Measurements from ENCODE around the gene TOR1B.
"Not testable (repeated sequence)": the region's sequence is repeated elsewhere in the genome, so short reads cannot be mapped to it uniquely, and the experiment has no call there.

Gene TOR1B

GRCh38 chr9:129776566-129776937 lies 26.4 kb upstream of the TOR1B start:
- no peak for DNase-seq (ENCODE audit: low read depth)

GRCh38 chr9:129776938-129777768 lies 25.8 kb upstream of the TOR1B start:
- peak; percentile 91 for DNase-seq (ENCODE audit: low read depth)

- no peak for DNase-seq (ENCODE audit: low read depth)
Observed at GRCh38 chr9:129777769-129778130, 25.2 kb upstream of the TOR1B start.

GRCh38 chr9:129778469-129778868 lies 24.5 kb upstream of the TOR1B start:
- DNase-seq (ENCODE audit: low read depth) = no peak

GRCh38 chr9:129779560-129780190 lies 23.3 kb upstream of the TOR1B start:
- DNase-seq (ENCODE audit: low read depth) = no peak

- no peak for DNase-seq (ENCODE audit: low read depth)
Observed at GRCh38 chr9:129781131-129781530, 21.9 kb upstream of the TOR1B start.

GRCh38 chr9:129781981-129782380 lies 21.0 kb upstream of the TOR1B start:
- no peak for DNase-seq (ENCODE audit: low read depth)

GRCh38 chr9:129783516-129784361 lies 19.2 kb upstream of the TOR1B start:
- peak; percentile 57 for DNase-seq (ENCODE audit: low read depth)

GRCh38 chr9:129784970-129785369 lies 18.0 kb upstream of the TOR1B start:
- not testable (repeated sequence) for DNase-seq (ENCODE audit: low read depth)

- no peak for DNase-seq (ENCODE audit: low read depth)
Observed at GRCh38 chr9:129785866-129786265, 17.1 kb upstream of the TOR1B start.

GRCh38 chr9:129786481-129786880 lies 16.5 kb upstream of the TOR1B start:
- no peak for DNase-seq (ENCODE audit: low read depth)

GRCh38 chr9:129794549-129794948 lies 8.4 kb upstream of the TOR1B start:
- DNase-seq (ENCODE audit: low read depth) = no peak

GRCh38 chr9:129796029-129796428 lies 7.0 kb upstream of the TOR1B start:
- not testable (repeated sequence) for DNase-seq (ENCODE audit: low read depth)

- DNase-seq (ENCODE audit: low read depth) = no peak
Observed at GRCh38 chr9:129798973-129799372, 4.0 kb upstream of the TOR1B start.

GRCh38 chr9:129801504-129801903 lies 1.5 kb upstream of the TOR1B start:
- DNase-seq (ENCODE audit: low read depth) = no peak

GRCh38 chr9:129803676-129804060 lies 684 bp downstream of the TOR1B start:
- no peak for DNase-seq (ENCODE audit: low read depth)

GRCh38 chr9:129806061-129806460 lies 3.1 kb downstream of the TOR1B start:
- no peak for DNase-seq (ENCODE audit: low read depth)

- DNase-seq (ENCODE audit: low read depth) = no peak
Observed at GRCh38 chr9:129809346-129809745, 6.4 kb downstream of the TOR1B start.

GRCh38 chr9:129810116-129810515 lies 7.1 kb downstream of the TOR1B start:
- no peak for DNase-seq (ENCODE audit: low read depth)

- no peak for DNase-seq (ENCODE audit: low read depth)
Observed at GRCh38 chr9:129810788-129811187, 7.8 kb downstream of the TOR1B start.

- DNase-seq (ENCODE audit: low read depth) = no peak
Observed at GRCh38 chr9:129811967-129812363, 9.0 kb downstream of the TOR1B start.

GRCh38 chr9:129812385-129812784 lies 9.4 kb downstream of the TOR1B start:
- no peak for DNase-seq (ENCODE audit: low read depth)

- DNase-seq (ENCODE audit: low read depth) = no peak
Observed at GRCh38 chr9:129813661-129814060, 10.7 kb downstream of the TOR1B start.

Measured in CMK (cell line).